NT2/D1 (cell line): ENCODE measurements around the gene NOM1.

Experiments used
- DNase-seq: peaks from one replicate; pipeline ENCODE4 v3.0.0-alpha.2; 2011; ENCODE audit warnings: low read depth, low spot score
- H3K27me3 ChIP-seq: 2 replicates; pipeline ENCODE4 v1.6.0; 2011; ENCODE audit warnings: mild to moderate bottlenecking; ENCODE audit not compliant: insufficient read length, insufficient read depth
- H3K36me3 ChIP-seq: 2 replicates; pipeline ENCODE4 v1.6.1; 2011; ENCODE audit warnings: mild to moderate bottlenecking, low read length, mixed read lengths; ENCODE audit not compliant: insufficient read depth, insufficient read length
- H3K4me1 ChIP-seq: 2 replicates; pipeline ENCODE4 v1.5.1; 2011; ENCODE audit not compliant: insufficient read depth, insufficient read length
- H3K4me3 ChIP-seq: 2 replicates; pipeline ENCODE4 v1.5.1; 2011; ENCODE audit warnings: low read depth; ENCODE audit not compliant: insufficient read length
- H3K9ac ChIP-seq: 2 replicates; pipeline ENCODE4 v1.6.0; 2011; ENCODE audit warnings: low read depth; ENCODE audit not compliant: insufficient read length
- H3K9me3 ChIP-seq: 2 replicates; pipeline ENCODE4 v1.5.1; 2011; ENCODE audit warnings: mild to moderate bottlenecking, low read length; ENCODE audit not compliant: insufficient read depth
- SUZ12 ChIP-seq: IDR thresholded peaks from 2 replicates; pipeline ENCODE4 v1.6.1; 2011; ENCODE audit not compliant: insufficient read length, insufficient read depth; ENCODE audit errors: extremely low read depth
- YY1 ChIP-seq: IDR thresholded peaks from 2 replicates; pipeline ENCODE4 v1.6.1; 2011; ENCODE audit not compliant: insufficient read length, insufficient read depth
- ZNF274 ChIP-seq: IDR thresholded peaks from 2 replicates; pipeline ENCODE4 v1.6.1; 2011; ENCODE audit warnings: mild to moderate bottlenecking, low read depth, low read length

The NOM1 gene

DNA sequence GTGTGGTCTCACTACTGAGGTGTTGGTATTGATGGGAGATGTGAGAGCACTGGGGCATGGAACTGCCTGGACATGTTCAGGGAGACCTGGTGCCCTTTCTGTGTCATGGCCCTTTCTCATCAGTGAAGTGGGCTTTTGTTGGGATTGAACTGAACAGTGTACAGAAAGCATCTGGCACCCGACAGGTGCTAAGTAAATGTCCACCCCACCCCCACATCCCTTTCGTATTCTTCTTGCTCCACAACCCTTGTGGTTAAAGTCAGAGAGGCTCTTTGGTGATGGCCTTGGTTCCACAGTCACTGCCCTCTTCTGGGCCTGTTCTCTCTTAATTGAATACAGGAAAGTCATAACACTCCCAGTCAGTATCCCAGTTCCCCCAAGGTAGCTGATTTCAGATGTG, 5.4 kb downstream of the NOM1 start:
- H3K36me3 ChIP-seq: peaks cover 79% of the 10 kb centered on the region
- no peak for TF ChIP-seq YY1
- TF ChIP-seq SUZ12: no peak
- no peak for TF ChIP-seq ZNF274
- H3K4me1 ChIP-seq: no peaks in the 10 kb centered on the region
- H3K9me3 ChIP-seq: no peaks in the 10 kb centered on the region
- no peaks in the 10 kb centered on the region for H3K27me3 ChIP-seq
- H3K9ac ChIP-seq: no peak overlapping the region
- H3K4me3 ChIP-seq: no peak overlapping the region
- DNase-seq: no peak

DNA sequence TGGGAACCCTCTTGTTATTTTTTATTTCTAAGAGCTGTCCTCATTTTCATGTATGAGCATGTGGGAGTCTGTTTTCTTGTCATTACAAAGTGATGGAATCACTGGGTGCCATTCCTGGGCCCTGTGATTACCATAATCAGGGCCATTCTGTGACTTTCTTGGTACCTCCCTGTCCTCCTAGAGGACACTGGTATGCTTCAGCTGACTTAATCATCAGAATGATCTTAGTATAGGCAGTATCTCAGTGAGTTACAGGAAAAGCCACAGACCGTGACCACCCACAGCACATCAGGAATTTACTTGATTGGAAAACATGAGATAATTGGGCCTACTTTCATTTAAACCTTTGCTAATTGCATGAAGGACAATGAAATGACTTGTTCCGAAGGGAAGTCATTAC, 7.2 kb downstream of the NOM1 start:
- Histone ChIP-seq H3K4me3 (no peak overlapping the region), H3K36me3 (peaks cover 87% of the 10 kb centered on the region), H3K9ac (no peak overlapping the region), H3K27me3 (no peaks in the 10 kb centered on the region), H3K9me3 (no peaks in the 10 kb centered on the region), H3K4me1 (no peaks in the 10 kb centered on the region)
- TF ChIP-seq YY1: no peak
- DNase-seq: no peak

DNA sequence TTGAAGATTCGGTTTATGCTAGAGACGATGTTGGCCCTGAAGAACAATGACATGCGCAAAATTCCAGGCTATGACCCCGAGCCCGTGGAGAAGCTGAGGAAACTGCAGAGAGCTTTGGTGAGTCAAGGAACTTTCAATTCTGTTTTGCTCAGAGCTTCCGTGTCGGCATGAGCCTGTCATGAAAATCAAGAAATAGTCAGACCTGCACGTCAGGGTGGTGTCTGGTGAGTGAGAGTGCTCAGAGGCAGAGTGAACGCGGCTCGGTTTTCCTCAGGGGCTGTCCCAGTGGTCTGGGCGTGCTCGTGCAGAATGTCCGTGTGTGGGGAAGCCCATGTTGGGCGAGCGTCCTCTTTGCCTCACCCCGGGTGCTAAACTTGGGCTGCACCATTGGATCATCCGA, 12.6 kb downstream of the NOM1 start:
- no peaks in the 10 kb centered on the region for H3K27me3 ChIP-seq
- H3K9me3 ChIP-seq: no peaks in the 10 kb centered on the region
- TF ChIP-seq SUZ12 (no peak), ZNF274 (no peak), YY1 (no peak)
- H3K9ac ChIP-seq: no peak overlapping the region
- H3K36me3 ChIP-seq: peaks cover 92% of the 10 kb centered on the region
- H3K4me3 ChIP-seq: no peak overlapping the region
- DNase-seq: no peak
- H3K4me1 ChIP-seq: no peaks in the 10 kb centered on the region

DNA sequence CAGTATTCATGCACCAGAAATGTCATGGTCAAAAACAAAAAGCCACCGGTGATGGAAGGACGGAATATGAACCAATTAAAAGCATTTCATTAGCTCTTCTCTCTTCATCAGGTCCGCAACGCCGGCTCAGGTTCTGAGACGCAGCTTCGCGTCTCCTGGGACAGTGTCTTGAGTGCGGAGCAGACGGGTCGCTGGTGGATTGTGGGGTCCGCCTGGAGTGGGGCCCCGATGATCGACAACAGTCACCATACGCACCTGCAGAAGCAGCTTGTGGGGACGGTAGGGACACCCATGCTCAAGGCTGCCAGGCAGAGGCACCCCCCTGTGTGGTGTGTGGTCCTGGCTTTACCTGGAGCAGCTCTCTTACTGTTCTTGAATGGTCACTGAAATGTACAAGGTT, 13.4 kb downstream of the NOM1 start:
- no peak for DNase-seq
- TF ChIP-seq SUZ12: no peak
- TF ChIP-seq ZNF274: no peak
- TF ChIP-seq YY1: no peak
- Histone ChIP-seq H3K9me3 (no peaks in the 10 kb centered on the region), H3K27me3 (no peaks in the 10 kb centered on the region), H3K4me3 (no peak overlapping the region), H3K9ac (no peak overlapping the region), H3K36me3 (peaks cover 93% of the 10 kb centered on the region), H3K4me1 (no peaks in the 10 kb centered on the region)

DNA sequence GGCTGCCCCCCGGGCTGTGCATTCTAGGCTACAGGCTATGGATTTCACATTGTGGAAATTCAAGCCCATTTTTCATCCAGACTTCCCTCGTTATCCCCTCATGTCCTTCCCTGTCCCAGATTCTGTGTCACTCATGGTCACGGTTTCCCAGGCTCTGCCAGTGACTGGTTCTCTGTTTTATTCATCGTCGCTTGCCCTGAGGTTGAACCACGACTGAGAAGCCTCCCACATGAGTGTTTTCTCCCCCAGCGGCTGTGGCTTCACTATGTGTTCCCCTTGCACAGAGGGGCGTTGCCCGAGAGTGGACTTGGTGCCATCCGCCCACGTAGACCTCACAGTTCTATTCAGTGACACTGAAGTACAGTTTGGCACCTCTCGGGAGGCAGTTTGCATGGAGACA, 14.0 kb downstream of the NOM1 start:
- H3K9ac ChIP-seq: no peak overlapping the region
- peaks cover 92% of the 10 kb centered on the region for H3K36me3 ChIP-seq
- no peak for DNase-seq
- TF ChIP-seq SUZ12 (no peak), YY1 (no peak), ZNF274 (no peak)
- no peak overlapping the region for H3K4me3 ChIP-seq
- no peaks in the 10 kb centered on the region for H3K9me3 ChIP-seq
- H3K4me1 ChIP-seq: no peaks in the 10 kb centered on the region
- H3K27me3 ChIP-seq: no peaks in the 10 kb centered on the region

DNA sequence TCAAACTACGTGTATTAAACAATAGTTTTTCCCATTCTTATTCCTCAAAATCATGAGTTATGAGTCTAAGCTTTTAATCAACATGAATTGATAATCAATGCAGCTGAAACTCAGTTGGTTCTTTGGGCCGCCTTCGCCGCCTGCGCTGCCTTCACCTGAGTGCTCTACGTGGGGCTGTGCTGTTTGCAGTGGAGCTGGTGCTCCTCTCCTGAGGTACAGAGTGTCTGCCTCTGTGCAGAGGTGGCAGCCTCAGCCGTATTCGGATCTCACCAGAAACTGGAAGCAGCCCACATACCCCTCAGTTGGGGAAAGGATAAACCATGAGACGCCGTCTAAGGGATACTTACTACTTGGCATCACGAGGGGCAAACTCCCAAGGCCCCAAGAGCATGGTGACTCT, 15.5 kb downstream of the NOM1 start:
- Histone ChIP-seq H3K4me3 (no peak overlapping the region), H3K4me1 (no peaks in the 10 kb centered on the region), H3K36me3 (peaks cover 92% of the 10 kb centered on the region), H3K27me3 (no peaks in the 10 kb centered on the region), H3K9ac (no peak overlapping the region), H3K9me3 (no peaks in the 10 kb centered on the region)
- TF ChIP-seq YY1 (no peak), SUZ12 (no peak)
- DNase-seq: no peak

DNA sequence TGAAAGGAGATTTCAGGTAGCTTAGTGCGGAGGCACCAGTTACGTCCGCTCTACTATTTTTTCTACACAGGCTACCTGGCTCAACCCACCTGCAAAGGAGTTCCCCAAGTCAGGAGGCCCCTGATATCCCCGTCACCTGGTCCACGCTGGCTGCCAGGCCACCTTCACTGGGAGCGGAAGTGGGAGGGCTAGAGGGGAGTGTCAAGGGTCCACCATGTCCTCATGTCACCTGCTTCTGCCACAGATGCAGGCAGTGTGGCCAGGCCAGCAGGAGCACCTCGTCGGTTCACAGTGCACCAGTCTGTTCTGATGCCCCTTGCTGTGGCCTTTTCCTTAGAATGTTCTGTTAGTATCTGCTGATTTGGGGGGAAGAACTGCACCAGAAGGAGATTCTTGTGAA, 16.9 kb downstream of the NOM1 start:
- TF ChIP-seq ZNF274 (no peak), YY1 (no peak), SUZ12 (no peak)
- DNase-seq: no peak
- peaks cover 89% of the 10 kb centered on the region for H3K36me3 ChIP-seq

DNA sequence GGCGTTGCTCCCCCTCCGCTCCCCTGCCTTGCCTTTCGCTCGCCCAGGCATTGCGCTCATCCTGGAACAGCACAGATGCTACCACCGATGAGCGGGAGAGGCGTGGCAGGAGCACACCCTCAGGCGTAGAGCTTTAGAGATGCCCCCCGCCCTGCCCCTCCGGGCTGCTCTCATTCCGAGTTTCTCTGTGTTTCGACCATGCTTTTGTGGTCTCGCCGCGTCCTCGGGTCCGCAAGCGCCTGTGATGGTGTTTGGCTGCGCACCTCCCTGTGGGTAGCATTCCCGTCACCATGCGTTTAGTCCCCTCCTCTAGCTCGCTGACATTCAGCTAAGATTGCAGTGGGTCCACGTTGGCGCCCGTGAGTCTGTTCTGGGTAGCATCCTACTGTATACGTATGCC, 18.7 kb downstream of the NOM1 start:
- Histone ChIP-seq H3K4me3 (no peak overlapping the region), H3K9me3 (no peaks in the 10 kb centered on the region), H3K36me3 (peaks cover 84% of the 10 kb centered on the region), H3K9ac (no peak overlapping the region), H3K4me1 (no peaks in the 10 kb centered on the region), H3K27me3 (no peaks in the 10 kb centered on the region)
- no peak for DNase-seq
- TF ChIP-seq SUZ12 (no peak), ZNF274 (no peak), YY1 (no peak)

More for the DNA sequence above, 16.9 kb downstream of the NOM1 start:
- no peaks in the 10 kb centered on the region for H3K9me3 ChIP-seq
- H3K27me3 ChIP-seq: no peaks in the 10 kb centered on the region
- H3K4me3 ChIP-seq: no peak overlapping the region
- no peaks in the 10 kb centered on the region for H3K4me1 ChIP-seq
- no peak overlapping the region for H3K9ac ChIP-seq
